Measurements from ENCODE around the gene COL12A1.

The COL12A1 gene

GRCh38 chr6:75230484-75231325 lies 24.9 kb upstream of the COL12A1 start:
- FAIRE-seq (no peak), DNase-seq (ENCODE audit: insufficient read length) (no peak)
- TF ChIP-seq POLR2AphosphoS5 (IDR thresholded peaks at IDR 0.05; ENCODE audit: low read depth, low read length) (no peak), TAF1 (IDR thresholded peaks at IDR 0.05; ENCODE audit: borderline replicate concordance, low read depth, low read length) (no peak), POLR2A (IDR thresholded peaks at IDR 0.05; ENCODE audit: low read depth, low read length) (no peak)

GRCh38 chr6:75224303-75224926 lies 18.6 kb upstream of the COL12A1 start:
- TF ChIP-seq POLR2AphosphoS5 (IDR thresholded peaks at IDR 0.05; ENCODE audit: low read depth, low read length) = no peak
- TF ChIP-seq POLR2A (IDR thresholded peaks at IDR 0.05; ENCODE audit: low read depth, low read length) = no peak
- TF ChIP-seq TAF1 (IDR thresholded peaks at IDR 0.05; ENCODE audit: borderline replicate concordance, low read depth, low read length) = no peak
- DNase-seq (ENCODE audit: insufficient read length) (no peak), FAIRE-seq (no peak)

GRCh38 chr6:75223428-75223827 lies 17.6 kb upstream of the COL12A1 start:
- no peak for DNase-seq (ENCODE audit: insufficient read length)
- TF ChIP-seq POLR2AphosphoS5 (IDR thresholded peaks at IDR 0.05; ENCODE audit: low read depth, low read length) (no peak), POLR2A (IDR thresholded peaks at IDR 0.05; ENCODE audit: low read depth, low read length) (no peak), TAF1 (IDR thresholded peaks at IDR 0.05; ENCODE audit: borderline replicate concordance, low read depth, low read length) (no peak)
- no peak for FAIRE-seq

- FAIRE-seq (no peak), DNase-seq (ENCODE audit: insufficient read length) (no peak)
- no peak for TF ChIP-seq TAF1 (IDR thresholded peaks at IDR 0.05; ENCODE audit: borderline replicate concordance, low read depth, low read length)
- no peak for TF ChIP-seq POLR2AphosphoS5 (IDR thresholded peaks at IDR 0.05; ENCODE audit: low read depth, low read length)
- no peak for TF ChIP-seq POLR2A (IDR thresholded peaks at IDR 0.05; ENCODE audit: low read depth, low read length)
Measured at GRCh38 chr6:75222261-75222660, 16.4 kb upstream of the COL12A1 start.

GRCh38 chr6:75221116-75221515 lies 15.3 kb upstream of the COL12A1 start:
- TF ChIP-seq POLR2AphosphoS5 (IDR thresholded peaks at IDR 0.05; ENCODE audit: low read depth, low read length) (no peak), POLR2A (IDR thresholded peaks at IDR 0.05; ENCODE audit: low read depth, low read length) (no peak), TAF1 (IDR thresholded peaks at IDR 0.05; ENCODE audit: borderline replicate concordance, low read depth, low read length) (no peak)
- no peak for FAIRE-seq
- DNase-seq (ENCODE audit: insufficient read length) = no peak

GRCh38 chr6:75220357-75220756 lies 14.5 kb upstream of the COL12A1 start:
- no peak for DNase-seq (ENCODE audit: insufficient read length)
- no peak for TF ChIP-seq TAF1 (IDR thresholded peaks at IDR 0.05; ENCODE audit: borderline replicate concordance, low read depth, low read length)
- TF ChIP-seq POLR2AphosphoS5 (IDR thresholded peaks at IDR 0.05; ENCODE audit: low read depth, low read length) = no peak
- no peak for TF ChIP-seq POLR2A (IDR thresholded peaks at IDR 0.05; ENCODE audit: low read depth, low read length)
- FAIRE-seq = no peak

GRCh38 chr6:75219263-75219662 lies 13.4 kb upstream of the COL12A1 start:
- no peak for DNase-seq (ENCODE audit: insufficient read length)
- no peak for TF ChIP-seq POLR2AphosphoS5 (IDR thresholded peaks at IDR 0.05; ENCODE audit: low read depth, low read length)
- TF ChIP-seq POLR2A (IDR thresholded peaks at IDR 0.05; ENCODE audit: low read depth, low read length) = no peak
- TF ChIP-seq TAF1 (IDR thresholded peaks at IDR 0.05; ENCODE audit: borderline replicate concordance, low read depth, low read length) = no peak
- no peak for FAIRE-seq

- no peak for DNase-seq (ENCODE audit: insufficient read length)
- TF ChIP-seq POLR2A (IDR thresholded peaks at IDR 0.05; ENCODE audit: low read depth, low read length) (no peak), POLR2AphosphoS5 (IDR thresholded peaks at IDR 0.05; ENCODE audit: low read depth, low read length) (no peak), TAF1 (IDR thresholded peaks at IDR 0.05; ENCODE audit: borderline replicate concordance, low read depth, low read length) (no peak)
- FAIRE-seq = no peak
Measured at GRCh38 chr6:75217193-75217592, 11.3 kb upstream of the COL12A1 start.

GRCh38 chr6:75215291-75215690 lies 9.4 kb upstream of the COL12A1 start:
- DNase-seq (ENCODE audit: insufficient read length) = no peak
- no peak for FAIRE-seq
- TF ChIP-seq TAF1 (IDR thresholded peaks at IDR 0.05; ENCODE audit: borderline replicate concordance, low read depth, low read length) (no peak), POLR2A (IDR thresholded peaks at IDR 0.05; ENCODE audit: low read depth, low read length) (no peak), POLR2AphosphoS5 (IDR thresholded peaks at IDR 0.05; ENCODE audit: low read depth, low read length) (no peak)

GRCh38 chr6:75213732-75214131 lies 7.9 kb upstream of the COL12A1 start:
- TF ChIP-seq POLR2A (IDR thresholded peaks at IDR 0.05; ENCODE audit: low read depth, low read length) (no peak), POLR2AphosphoS5 (IDR thresholded peaks at IDR 0.05; ENCODE audit: low read depth, low read length) (no peak), TAF1 (IDR thresholded peaks at IDR 0.05; ENCODE audit: borderline replicate concordance, low read depth, low read length) (no peak)
- DNase-seq (ENCODE audit: insufficient read length) (no peak), FAIRE-seq (no peak)

- DNase-seq (ENCODE audit: insufficient read length) (no peak), FAIRE-seq (no peak)
- no peak for TF ChIP-seq TAF1 (IDR thresholded peaks at IDR 0.05; ENCODE audit: borderline replicate concordance, low read depth, low read length)
- TF ChIP-seq POLR2AphosphoS5 (IDR thresholded peaks at IDR 0.05; ENCODE audit: low read depth, low read length) = no peak
- no peak for TF ChIP-seq POLR2A (IDR thresholded peaks at IDR 0.05; ENCODE audit: low read depth, low read length)
Measured at GRCh38 chr6:75213112-75213511, 7.3 kb upstream of the COL12A1 start.

All from GM12892 (cell line).